Activated CD4-positive, alpha-beta T cell treated with anti-CD3 and anti-CD28 coated beads for 24 hours (primary cell): ENCODE results near the gene CRISPLD2.
A peak's percentile ranks its signal among the peaks of the same experiment; 100 is the strongest.

Experiments
- DNase-seq, 2 donors: peaks; one replicate each; pipeline ENCODE4 v3.0.0-alpha.2; 2020; ENCODE audit warnings: low read depth in 2 of 2

CRISPLD2 gene

GRCh38 chr16:84911486-84912216 lies 91.9 kb downstream of the CRISPLD2 start:
- DNase-seq, result no peak

- DNase-seq, result no peak
Observed at GRCh38 chr16:84913315-84913714, 93.5 kb downstream of the CRISPLD2 start.

GRCh38 chr16:84914273-84914672 lies 94.5 kb downstream of the CRISPLD2 start:
- no peak for DNase-seq

DNA sequence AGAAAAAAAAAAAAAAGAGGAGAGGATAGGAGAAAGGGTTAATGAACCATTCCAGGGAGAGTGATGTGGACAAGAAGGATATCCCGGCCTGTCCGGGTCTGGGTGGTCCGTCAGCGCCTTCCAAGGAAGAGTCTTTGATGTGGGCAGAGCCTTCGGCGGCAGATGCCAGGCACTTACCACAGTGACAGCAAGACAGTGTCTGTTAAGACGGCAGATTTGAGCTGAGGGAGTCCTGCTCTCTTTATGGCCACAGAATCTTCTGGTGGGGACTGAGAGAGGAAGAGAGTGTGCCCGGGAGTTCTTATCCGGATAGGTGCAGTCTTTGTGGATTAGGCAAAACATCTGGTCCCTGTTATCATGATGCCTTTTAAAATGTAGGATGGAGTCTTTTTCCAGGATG lies 96.4 kb downstream of the CRISPLD2 start:
- no peak for DNase-seq

DNA sequence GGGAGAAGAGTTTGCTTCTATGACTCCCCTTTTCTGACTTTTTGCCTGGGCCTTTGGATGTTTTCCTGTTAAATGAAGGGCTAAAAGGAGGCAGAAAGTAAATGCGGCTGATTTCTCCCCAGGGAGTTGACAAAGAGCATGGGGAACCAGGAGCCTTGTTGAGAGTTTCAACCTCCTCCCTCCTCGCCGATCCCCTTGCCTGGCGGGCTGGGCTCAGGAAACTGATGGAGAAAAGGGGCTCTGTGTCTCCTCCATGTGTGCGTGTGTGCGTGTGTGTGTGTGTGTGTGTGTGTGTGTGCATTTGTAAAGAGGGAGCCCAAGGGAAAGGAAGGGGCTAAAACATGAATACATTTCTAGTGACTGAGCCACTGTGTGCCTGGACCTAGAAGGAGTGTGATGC lies 97.1 kb downstream of the CRISPLD2 start:
- DNase-seq, result no peak

DNA sequence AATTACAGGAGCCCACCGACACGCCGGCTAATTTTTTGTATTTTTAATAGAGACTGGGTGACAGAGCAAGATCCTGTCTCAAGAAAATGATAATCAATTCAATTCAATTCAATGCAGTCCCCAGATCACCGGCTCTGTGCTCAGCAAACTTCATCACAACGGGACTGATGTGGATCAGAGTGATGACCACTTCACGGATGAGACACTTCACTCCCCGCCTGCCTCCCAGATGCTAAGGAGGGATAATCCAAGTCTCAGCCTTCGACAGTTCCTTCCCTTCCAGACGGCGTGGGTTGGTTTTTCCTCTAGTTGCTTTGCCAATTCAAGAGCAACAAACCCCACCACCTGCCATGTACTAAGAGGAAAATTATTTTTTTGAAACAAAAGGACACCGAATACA lies 97.7 kb downstream of the CRISPLD2 start:
- DNase-seq, result no peak

DNA sequence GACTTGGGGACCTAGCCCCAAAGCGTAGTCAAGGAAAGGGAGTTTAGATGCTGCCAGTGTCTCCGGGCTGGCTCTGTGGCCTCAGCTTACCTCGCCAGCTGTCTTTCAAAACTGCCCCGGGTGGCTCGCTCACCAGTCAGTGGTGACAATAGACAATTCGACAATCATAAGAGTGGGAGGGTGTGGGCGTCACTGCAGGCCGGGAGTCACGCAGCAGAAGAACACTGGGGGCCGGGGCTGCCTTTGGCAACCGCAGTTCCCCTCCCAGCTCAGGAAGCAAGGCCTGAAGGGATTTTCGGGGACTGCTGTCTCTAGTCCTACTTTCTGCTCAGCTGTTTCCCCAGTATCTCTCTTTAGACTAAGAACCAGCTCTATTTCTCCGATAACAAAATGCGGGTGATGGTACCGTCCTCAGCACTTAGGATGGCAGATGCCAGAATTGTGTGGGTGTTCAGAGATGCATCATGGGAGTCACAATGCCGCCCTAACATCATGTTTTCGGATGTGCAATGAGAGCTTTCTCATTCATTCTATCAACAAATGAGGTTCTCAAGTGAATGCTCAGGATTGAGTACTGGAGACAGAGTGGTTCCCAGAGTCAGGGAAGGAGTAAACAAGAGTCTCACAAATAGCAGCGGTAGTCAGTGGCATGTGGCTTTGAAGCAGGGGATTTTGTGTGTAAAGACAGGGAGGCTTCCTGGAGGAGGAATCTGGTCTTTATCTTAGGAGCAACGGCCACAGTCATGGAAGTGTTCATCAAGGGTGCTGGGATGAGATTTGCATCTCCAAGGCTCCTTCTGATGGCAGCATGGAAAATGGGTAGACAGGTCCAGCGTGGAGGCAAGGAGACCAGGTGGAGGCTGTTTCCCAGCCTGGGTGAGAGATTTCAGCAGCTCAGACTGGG lies 98.5 kb downstream of the CRISPLD2 start:
- DNase-seq, result no peak

GRCh38 chr16:84919269-84919668 lies 99.5 kb downstream of the CRISPLD2 start:
- no peak for DNase-seq

DNA sequence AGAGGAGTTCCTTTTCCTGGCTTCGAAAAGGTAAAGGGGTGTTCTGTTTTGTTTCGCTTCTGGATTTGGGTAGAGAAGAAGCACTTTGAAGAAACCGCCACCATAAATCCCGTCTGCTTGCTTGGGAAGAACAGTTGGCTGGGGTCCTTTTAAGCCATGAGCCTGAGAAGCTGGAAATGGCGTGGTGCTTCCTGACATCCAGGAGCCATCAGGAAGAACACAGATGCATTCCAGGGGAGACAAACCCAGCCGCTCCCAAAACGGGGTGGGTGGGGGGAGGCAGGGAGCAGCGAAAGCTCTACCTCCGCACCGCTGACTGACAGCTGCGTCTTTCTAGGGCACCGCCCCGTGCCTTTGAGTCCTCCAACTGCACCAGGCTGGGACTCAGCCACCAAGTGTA lies 99.9 kb downstream of the CRISPLD2 start:
- no peak for DNase-seq

DNA sequence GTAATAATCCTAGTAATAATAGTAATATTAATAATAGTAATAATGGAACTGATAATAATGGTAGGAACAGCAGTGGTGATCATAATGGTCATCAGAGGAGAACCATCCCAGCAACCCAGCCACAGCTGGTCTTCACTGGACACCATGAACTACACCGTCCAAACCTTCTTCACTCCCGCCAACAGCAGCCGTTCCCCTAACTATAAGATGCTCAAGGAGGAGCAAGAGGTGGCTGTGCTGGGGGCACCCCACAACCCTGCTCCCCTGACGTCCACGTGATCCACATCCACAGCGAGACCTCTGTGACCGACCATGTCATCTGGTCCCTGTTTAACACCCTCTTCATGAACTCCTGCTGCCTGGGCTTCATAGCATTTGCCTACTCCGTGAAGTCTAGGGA lies 100.5 kb downstream of the CRISPLD2 start:
- DNase-seq, result no peak

DNA sequence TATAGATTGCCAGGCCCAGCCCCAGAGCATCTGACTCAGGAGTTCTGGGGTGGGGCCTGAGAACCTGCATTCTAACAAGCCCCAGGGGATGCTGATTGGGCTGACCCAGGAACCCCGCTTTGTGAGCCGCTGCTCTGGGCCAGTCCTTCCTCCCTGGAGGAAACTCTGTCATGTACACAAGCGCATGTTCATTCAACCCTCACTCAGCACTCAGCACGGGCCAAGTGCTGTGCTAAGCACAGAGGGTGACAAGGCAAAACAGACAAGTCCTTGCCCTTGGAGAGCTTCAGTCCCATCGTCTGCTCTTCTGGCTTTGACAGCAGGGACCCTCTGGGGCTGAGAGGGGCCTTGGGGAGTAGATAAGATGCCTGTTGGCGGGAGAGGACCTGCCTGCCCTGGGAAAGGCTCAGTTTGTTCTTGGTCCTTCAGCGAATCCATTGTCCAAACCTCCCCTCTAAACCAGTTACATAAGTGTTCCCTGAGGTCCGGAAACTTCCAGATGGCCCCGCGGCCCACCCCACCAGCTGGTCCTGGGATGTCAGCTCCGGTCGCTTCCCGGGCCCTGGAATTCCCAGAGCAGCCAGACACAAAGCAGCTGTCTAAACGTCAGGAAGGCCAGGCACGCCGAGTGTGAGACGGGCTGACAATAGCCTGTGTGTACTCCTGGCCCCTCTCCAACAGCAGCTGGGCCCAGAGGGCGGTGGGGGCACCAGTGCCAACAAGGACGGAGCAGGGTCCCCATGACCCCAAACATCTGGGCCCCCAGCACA lies 102.8 kb downstream of the CRISPLD2 start:
- no peak for DNase-seq

- no peak for DNase-seq
Observed at GRCh38 chr16:84924331-84925091, 104.7 kb downstream of the CRISPLD2 start.

- DNase-seq, result peak; percentile 59 to 69
Observed at GRCh38 chr16:84925092-84925772, 105.4 kb downstream of the CRISPLD2 start.

GRCh38 chr16:84925773-84926372 lies 106.1 kb downstream of the CRISPLD2 start:
- DNase-seq, result no peak

DNA sequence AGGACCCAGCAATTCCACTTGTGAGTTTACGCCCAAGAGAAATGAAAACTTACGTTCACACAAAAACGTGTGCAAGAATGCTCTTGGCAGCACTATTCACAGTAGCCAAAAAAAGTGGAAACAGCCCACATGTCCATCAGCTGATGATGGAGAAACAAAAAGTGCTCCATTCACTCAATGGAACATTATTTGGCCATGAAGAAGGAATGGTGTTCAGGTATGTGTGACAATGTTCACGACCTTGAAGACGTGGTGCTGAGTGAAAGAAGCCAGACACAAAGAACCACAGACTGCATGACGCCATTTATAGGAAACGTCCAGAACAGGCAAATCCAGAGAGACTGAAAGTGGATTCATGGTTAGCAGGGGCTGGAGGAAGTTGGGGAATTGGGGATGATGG lies 106.7 kb downstream of the CRISPLD2 start:
- DNase-seq, result no peak

DNA sequence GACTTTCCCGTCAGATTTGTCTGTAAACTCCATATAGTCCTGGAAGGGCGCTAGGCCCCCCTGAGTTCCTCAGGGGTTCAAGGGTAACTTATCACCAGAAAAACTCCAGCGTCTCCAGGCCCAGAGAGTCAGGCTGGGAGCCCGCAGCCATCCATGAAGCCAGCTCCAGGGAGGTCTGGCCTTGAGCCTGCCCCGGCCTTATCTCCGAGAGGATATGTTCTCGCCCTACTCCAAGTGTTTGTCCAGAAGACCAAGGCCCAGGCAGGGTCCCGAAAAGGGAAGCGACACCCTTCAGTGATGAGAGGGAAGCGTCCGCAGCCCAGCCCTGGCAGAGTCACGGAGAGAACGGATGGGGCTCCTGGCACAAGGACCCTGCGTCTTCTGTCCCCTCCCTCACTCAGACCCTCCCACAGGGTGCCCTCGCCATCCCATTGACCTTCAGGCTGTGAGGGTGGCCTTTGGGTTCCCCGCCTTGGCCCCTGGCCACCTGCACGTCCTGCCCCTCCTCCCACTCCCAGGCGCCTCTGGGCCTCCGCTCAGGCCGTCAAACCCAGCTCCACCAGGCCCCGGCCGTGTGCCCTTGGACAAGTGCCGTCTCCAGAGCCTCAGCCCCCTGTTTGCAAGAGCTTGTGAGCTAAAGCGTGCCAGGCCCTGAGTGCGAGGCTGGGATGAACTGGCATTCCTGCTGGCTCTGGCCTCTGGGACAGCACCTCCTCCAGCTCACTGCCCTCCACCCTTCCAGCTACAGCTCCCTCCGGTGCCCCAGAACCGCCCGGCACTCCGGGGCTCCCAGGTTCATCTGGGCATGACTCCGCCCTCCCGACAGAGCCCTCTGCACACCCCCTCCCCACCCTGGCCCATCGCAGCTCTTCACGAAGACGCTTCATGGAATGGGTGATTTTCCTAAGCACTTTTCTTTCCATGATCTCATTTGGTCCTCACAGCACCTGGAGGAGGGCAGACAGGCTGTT lies 108.1 kb downstream of the CRISPLD2 start:
- no peak for DNase-seq

DNA sequence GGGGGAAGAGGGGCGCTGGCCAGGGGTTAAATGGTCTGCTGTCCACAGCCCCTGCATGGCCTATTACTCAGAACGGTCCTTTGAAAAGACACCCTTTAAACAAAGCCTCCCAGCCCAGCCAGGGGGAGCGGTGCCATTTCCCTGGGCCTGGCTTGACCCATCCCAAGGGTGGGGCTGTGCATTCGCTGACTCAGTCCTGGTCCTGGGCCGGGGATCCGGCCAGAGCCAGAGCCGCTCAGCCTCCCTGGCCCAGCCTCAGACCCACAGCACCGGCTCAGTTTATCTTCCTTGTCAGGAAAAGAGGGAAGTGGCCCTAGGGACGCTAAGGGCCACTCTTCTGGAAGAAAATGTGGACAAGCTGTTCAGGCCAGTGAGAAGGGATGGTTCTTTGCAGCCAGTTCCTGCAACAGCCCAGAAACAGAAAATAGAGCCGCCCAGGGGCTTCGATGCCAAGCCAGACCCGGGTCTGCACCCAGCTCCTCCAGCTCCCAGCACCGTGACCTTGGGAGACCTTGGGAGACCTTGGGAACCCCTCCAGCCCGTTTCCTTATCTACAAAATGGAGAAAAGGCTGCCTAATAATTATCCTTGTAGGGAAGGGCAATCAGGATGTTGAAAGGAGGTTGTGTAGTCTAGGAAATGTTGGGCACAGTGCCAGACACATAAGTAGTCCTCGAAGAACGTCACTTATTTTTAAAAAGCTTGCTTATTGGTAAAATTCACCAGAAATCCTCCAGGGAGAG lies 109.1 kb downstream of the CRISPLD2 start:
- no peak for DNase-seq

GRCh38 chr16:84929421-84930297 lies 109.9 kb downstream of the CRISPLD2 start:
- DNase-seq, result no peak
